Measurements from ENCODE around the gene DPCD.

The DPCD gene

GRCh38 chr10:101587725-101588653 lies at the start of gene DPCD, which contains the start of gene POLL:
DPCD (plus strand) TSS chr10:101588321; CDS start chr10:101588337, 16 bp downstream.
POLL (minus strand) TSS chr10:101588257; CDS start chr10:101587360, 897 bp downstream.
- peak; percentile 79 for DNase-seq

GRCh38 chr10:101538446-101538845 lies 49.7 kb upstream of the DPCD start:
- DNase-seq = peak; percentile 20

GRCh38 chr10:101545898-101546297 lies 42.2 kb upstream of the DPCD start:
- DNase-seq = no peak

- no peak for DNase-seq
Measured at GRCh38 chr10:101550965-101551364, 37.2 kb upstream of the DPCD start.

GRCh38 chr10:101552442-101552841 lies 35.7 kb upstream of the DPCD start:
- DNase-seq = no peak

- DNase-seq = no peak
Measured at GRCh38 chr10:101557541-101557940, 30.6 kb upstream of the DPCD start.

- DNase-seq = no peak
Measured at GRCh38 chr10:101558204-101558603, 29.9 kb upstream of the DPCD start.

- DNase-seq = no peak
Measured at GRCh38 chr10:101558671-101559595, 29.2 kb upstream of the DPCD start.

GRCh38 chr10:101559596-101560297 lies 28.4 kb upstream of the DPCD start:
- no peak for DNase-seq

- DNase-seq = no peak
Measured at GRCh38 chr10:101560298-101561067, 27.6 kb upstream of the DPCD start.

- no peak for DNase-seq
Measured at GRCh38 chr10:101561068-101561915, 26.8 kb upstream of the DPCD start.

GRCh38 chr10:101562231-101562630 lies 25.9 kb upstream of the DPCD start:
- no peak for DNase-seq

GRCh38 chr10:101563007-101563406 lies 25.1 kb upstream of the DPCD start:
- no peak for DNase-seq

GRCh38 chr10:101563497-101564040 lies 24.6 kb upstream of the DPCD start:
- no peak for DNase-seq

GRCh38 chr10:101564490-101564991 lies 23.6 kb upstream of the DPCD start:
- DNase-seq = no peak

- DNase-seq = no peak
Measured at GRCh38 chr10:101565370-101565900, 22.7 kb upstream of the DPCD start.

- DNase-seq = no peak
Measured at GRCh38 chr10:101565936-101566332, 22.2 kb upstream of the DPCD start.

- DNase-seq = no peak
Measured at GRCh38 chr10:101566333-101567164, 21.6 kb upstream of the DPCD start.
